OCI-LY1 (cell line): ENCODE results near the gene SZT2.

Source experiments
- CTCF ChIP-seq: fragments of 200-600 bp; sonication (generic), shearing (Covaris generic); IDR thresholded peaks from 2 replicates; pipeline ENCODE4 v1.5.1; 2017; ENCODE audit warnings: mild to moderate bottlenecking, antibody characterized with exemption, low read length, moderate library complexity, mixed read lengths
- EZH2 ChIP-seq: fragments of 200-600 bp; sonication (generic), shearing (Covaris generic); IDR thresholded peaks from 2 replicates; pipeline ENCODE4 v1.8.0; 2017; ENCODE audit warnings: borderline replicate concordance, mixed run types, mild to moderate bottlenecking, antibody characterized with exemption, low read length, moderate library complexity, mixed read lengths

GRCh38 chr1:43415901-43416300 lies 26.2 kb downstream of the SZT2 start:
- TF ChIP-seq CTCF (no peak), EZH2 (no peak)
